H1 (cell line): ENCODE data around the gene IL1RAPL1.

Experiments used
- EP300 ChIP-seq, 2 experiments: IDR thresholded peaks; 1 replicate in 1 of 2; 2 replicates in 1 of 2; pipeline ENCODE4 v1.6.1; 2011 to 2012; ENCODE audit warnings: low read depth in 2 of 2, low read length in 2 of 2, mild to moderate bottlenecking in 2 of 2, borderline replicate concordance in 1 of 2, inconsistent platforms in 1 of 2, moderate library complexity in 1 of 2
- EZH2 ChIP-seq: fragments of 200-600 bp; sonication (generic); IDR thresholded peaks from 2 replicates; pipeline ENCODE4 v1.7.1; 2012; ENCODE audit warnings: low read depth, mild to moderate bottlenecking, moderate library complexity, low read length, inconsistent platforms; ENCODE audit not compliant: severe bottlenecking
- POLR2AphosphoS5 ChIP-seq: IDR thresholded peaks from 2 replicates; pipeline ENCODE4 v1.6.1; 2011; ENCODE audit warnings: low read depth, low read length
- SIRT6 ChIP-seq: IDR thresholded peaks from one replicate; pipeline ENCODE4 v1.7.1; 2012; ENCODE audit warnings: low read length, inconsistent platforms
- TF ChIP-seq, protein P1 (sequence below), 3 experiments: IDR thresholded peaks; 1 replicate in 2 of 3; 2 replicates in 1 of 3; pipeline versions ENCODE4 v1.5.1 to v1.6.1; 2011; ENCODE audit warnings: low read length in 3 of 3, mild to moderate bottlenecking in 3 of 3, inconsistent platforms in 2 of 3, low read depth in 1 of 3, moderate library complexity in 1 of 3; ENCODE audit not compliant: insufficient read depth in 1 of 3; ENCODE audit errors: control extremely low read depth in 1 of 3
- TF ChIP-seq, protein P2 (sequence below): IDR thresholded peaks from 2 replicates; pipeline ENCODE4 v1.6.1; 2012; ENCODE audit warnings: inconsistent platforms

DNA sequence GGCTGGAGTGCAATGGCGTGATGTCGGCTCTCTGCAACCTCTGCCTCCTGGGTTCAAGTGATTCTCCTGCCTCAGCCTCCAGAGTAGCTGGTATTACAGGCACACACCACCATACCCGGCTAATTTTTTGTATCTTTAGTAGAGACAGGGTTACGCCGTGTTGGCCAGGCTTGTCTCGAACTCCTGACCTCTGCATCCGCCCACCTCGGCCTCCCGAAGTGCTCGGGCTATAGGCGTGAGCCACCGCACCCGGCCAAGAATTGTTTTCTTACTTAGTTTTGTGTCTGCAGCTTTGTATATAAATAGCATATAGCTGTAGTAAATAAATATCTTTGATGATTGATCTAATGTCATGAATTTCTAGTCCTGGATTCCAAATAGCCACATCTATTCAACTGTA is 81.1 kb downstream of the IL1RAPL1 start:
- TF ChIP-seq, protein P1, sequence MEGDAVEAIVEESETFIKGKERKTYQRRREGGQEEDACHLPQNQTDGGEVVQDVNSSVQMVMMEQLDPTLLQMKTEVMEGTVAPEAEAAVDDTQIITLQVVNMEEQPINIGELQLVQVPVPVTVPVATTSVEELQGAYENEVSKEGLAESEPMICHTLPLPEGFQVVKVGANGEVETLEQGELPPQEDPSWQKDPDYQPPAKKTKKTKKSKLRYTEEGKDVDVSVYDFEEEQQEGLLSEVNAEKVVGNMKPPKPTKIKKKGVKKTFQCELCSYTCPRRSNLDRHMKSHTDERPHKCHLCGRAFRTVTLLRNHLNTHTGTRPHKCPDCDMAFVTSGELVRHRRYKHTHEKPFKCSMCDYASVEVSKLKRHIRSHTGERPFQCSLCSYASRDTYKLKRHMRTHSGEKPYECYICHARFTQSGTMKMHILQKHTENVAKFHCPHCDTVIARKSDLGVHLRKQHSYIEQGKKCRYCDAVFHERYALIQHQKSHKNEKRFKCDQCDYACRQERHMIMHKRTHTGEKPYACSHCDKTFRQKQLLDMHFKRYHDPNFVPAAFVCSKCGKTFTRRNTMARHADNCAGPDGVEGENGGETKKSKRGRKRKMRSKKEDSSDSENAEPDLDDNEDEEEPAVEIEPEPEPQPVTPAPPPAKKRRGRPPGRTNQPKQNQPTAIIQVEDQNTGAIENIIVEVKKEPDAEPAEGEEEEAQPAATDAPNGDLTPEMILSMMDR (IDR thresholded peaks at IDR 0.05; ENCODE audit: control extremely low read depth in 1 of 3, insufficient read depth in 1 of 3, low read depth in 1 of 3, low read length in 3 of 3), result no peak
- TF ChIP-seq EP300 (IDR thresholded peaks at IDR 0.05; ENCODE audit: borderline replicate concordance in 1 of 2, low read depth in 2 of 2, low read length in 2 of 2) (no peak), SIRT6 (no peak), EZH2 (no peak), POLR2AphosphoS5 (no peak)
- TF ChIP-seq, protein P2, sequence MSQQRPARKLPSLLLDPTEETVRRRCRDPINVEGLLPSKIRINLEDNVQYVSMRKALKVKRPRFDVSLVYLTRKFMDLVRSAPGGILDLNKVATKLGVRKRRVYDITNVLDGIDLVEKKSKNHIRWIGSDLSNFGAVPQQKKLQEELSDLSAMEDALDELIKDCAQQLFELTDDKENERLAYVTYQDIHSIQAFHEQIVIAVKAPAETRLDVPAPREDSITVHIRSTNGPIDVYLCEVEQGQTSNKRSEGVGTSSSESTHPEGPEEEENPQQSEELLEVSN, result no peak
